Psoas muscle (tissue), 8 donors: ENCODE measurements around the gene DNMBP. TPM values are rescaled to one million over a fixed set of nuclear protein-coding genes. Genes with fewer than 3 reads are reported as not detected.
"Not testable (repeated sequence)": the region's sequence is repeated elsewhere in the genome, so short reads cannot be mapped to it uniquely, and the experiment has no call there.

Experiments
- ATAC-seq, 4 donors: fragments of 200-7000 bp; cut with Tn5 transposase; one replicate each; pipeline ENCODE4 v1.9.1; 2020; ENCODE audit warnings: moderate library complexity in 3 of 4, mild to moderate bottlenecking in 2 of 4
- DNase-seq, 2 donors: peaks; one replicate each; pipeline ENCODE4 v3.0.0-alpha.2; 2020
- H3K27ac ChIP-seq: fragments of 200-600 bp; one replicate; pipeline ENCODE4 v1.8.0; 2022
- H3K27me3 ChIP-seq, 3 donors: fragments of 200-600 bp in 1 of 3; one replicate each; pipeline versions ENCODE4 v1.6.1 to v1.8.0; 2013 to 2022; ENCODE audit warnings: low read length in 2 of 3, mild to moderate bottlenecking in 2 of 3, moderate library complexity in 1 of 3; ENCODE audit not compliant: insufficient read depth in 3 of 3
- H3K36me3 ChIP-seq, 2 donors: fragments of 200-600 bp in 1 of 2; one replicate each; pipeline versions ENCODE4 v1.6.1 to v1.8.0; 2013 to 2022; ENCODE audit warnings: low read depth in 1 of 2, mild to moderate bottlenecking in 1 of 2, moderate library complexity in 1 of 2; ENCODE audit not compliant: insufficient read depth in 1 of 2
- H3K4me1 ChIP-seq: fragments of 200-600 bp; one replicate; pipeline ENCODE4 v1.8.0; 2022
- H3K4me3 ChIP-seq: fragments of 200-600 bp; one replicate; pipeline ENCODE4 v1.8.0; 2022; ENCODE audit warnings: mild to moderate bottlenecking
- H3K9me3 ChIP-seq: fragments of 200-600 bp; one replicate; pipeline ENCODE4 v1.8.0; 2022
- CTCF ChIP-seq: fragments of 200-600 bp; IDR thresholded peaks from one replicate; pipeline ENCODE4 v1.8.0; 2022; ENCODE audit warnings: antibody characterized with exemption
- WGBS, 3 donors: extraction: QIAGEN DNeasy Blood & Tissue Kit; methylation state at CpG; one replicate each; pipeline versions ENCODE4 v1.1.6 to v1.1.7; 2013; 5-methylcytosine and 5-hydroxymethylcytosine counted together
- intact Hi-C, 2 donors: fragments of 100-400 bp; cut with DNase I; formaldehyde crosslinking; loops; one replicate each; pipeline versions ENCODE4 v1.11.0 to v1.14.2; 2022
- polyA plus RNA-seq, 3 donors: library from polyadenylated mRNA; stranded (reverse); fragments of 200-250 nt; gene quantifications; one replicate each; pipeline ENCODE4 v1.2.3, GENCODE V29; 2013
- total RNA-seq, 4 donors: library from RNA; stranded (reverse); fragmentation: NEBNext Ultra II Directional in 2 of 4; extraction: Animal tissue kit (Norgen Biotek cat#: 25700) in 2 of 4; gene quantifications; one replicate each; pipeline versions ENCODE4 v1.2.1 to v1.2.4, GENCODE V29; 2021 to 2023
- donor health status: healthy with polysubstance abuse.
- donor health status: DM: no; HTN: no; CAD: no; lungs with moderate emphysema.
- donor health status: Bipolar disorder and iron deficiency.
- donor health status: healthy.
- donor health status: DM: yes; HTN: yes; CAD: no.
- donor health status: DM: no; HTN: no; CAD: no.
- donor health status: DM: no; HTN: no; CAD: no.
- donor health status: DM: yes; HTN: yes; CAD: no.

The DNMBP gene
- total and polyA plus RNA-seq, 7 donors = 6.2 to 16.9 (median 11.0) TPM

- 74 to 92% (median 83%) methylated on average over 3 of the region's 3 CpGs for WGBS, 3 donors
- intact Hi-C loops = loop anchor here in 1 of 2 donors (10.0 kb wide), 1 partner anchor 171 kb away; no protein-coding TSS in a partner anchor
- Histone ChIP-seq H3K27ac (no peak overlapping the region), H3K27me3 (no peaks in the 10 kb centered on the region), H3K4me3 (no peak overlapping the region), H3K36me3 (peaks cover 0 to 24% of the 10 kb centered on the region in 2 donors), H3K4me1 (peaks cover 10% of the 10 kb centered on the region), H3K9me3 (no peaks in the 10 kb centered on the region)
- ATAC-seq = no peak
- TF ChIP-seq CTCF = no peak
- no peak for DNase-seq
These were observed 166.4 kb downstream of the DNMBP start for GRCh38 chr10:99843310-99843709.

GRCh38 chr10:99841746-99842145 is 168.0 kb downstream of the DNMBP start:
- H3K27me3 ChIP-seq = no peaks in the 10 kb centered on the region
- H3K4me1 ChIP-seq = peaks cover 9% of the 10 kb centered on the region
- ATAC-seq (no peak), DNase-seq (no peak)
- TF ChIP-seq CTCF = no peak
- H3K36me3 ChIP-seq = peaks cover 0 to 15% of the 10 kb centered on the region in 2 donors
- H3K4me3 ChIP-seq = no peak overlapping the region
- no peak overlapping the region for H3K27ac ChIP-seq
- 89 to 92% (median 90%) methylated on average over 7 of the region's 7 CpGs for WGBS, 3 donors
- no peaks in the 10 kb centered on the region for H3K9me3 ChIP-seq
- intact Hi-C loops = loop anchor here in 1 of 2 donors (10.0 kb wide), 1 partner anchor 173 kb away; no protein-coding TSS in a partner anchor

- not testable (repeated sequence) for DNase-seq, H3K9me3 ChIP-seq, H3K27me3 ChIP-seq, H3K4me3 ChIP-seq, H3K4me1 ChIP-seq, ATAC-seq, H3K27ac ChIP-seq
- 87 to 95% (median 89%) methylated on average over 2 of the region's 2 CpGs for WGBS, 3 donors
- H3K36me3 ChIP-seq = peaks cover 0 to 18% of the 10 kb centered on the region in 2 donors
- intact Hi-C loops = loop anchor here in 1 of 2 donors (10.0 kb wide), 1 partner anchor 174 kb away; no protein-coding TSS in a partner anchor
These were observed 168.9 kb downstream of the DNMBP start for GRCh38 chr10:99840859-99841258.

- intact Hi-C loops = no loop called here
- H3K27me3 ChIP-seq = no peaks in the 10 kb centered on the region
- H3K9me3 ChIP-seq = no peaks in the 10 kb centered on the region
- WGBS, 3 donors = 43 to 73% (median 47%) methylated on average over 2 of the region's 2 CpGs
- no peak overlapping the region for H3K4me3 ChIP-seq
- H3K27ac ChIP-seq = no peak overlapping the region
- peaks cover 0 to 46% of the 10 kb centered on the region in 2 donors for H3K36me3 ChIP-seq
- no peak for ATAC-seq
- no peaks in the 10 kb centered on the region for H3K4me1 ChIP-seq
- no peak for TF ChIP-seq CTCF
- no peak for DNase-seq
These were observed 173.0 kb downstream of the DNMBP start for GRCh38 chr10:99836711-99837110.

- no peak for TF ChIP-seq CTCF
- H3K27me3 ChIP-seq = no peaks in the 10 kb centered on the region
- ATAC-seq (no peak), DNase-seq (no peak)
- intact Hi-C loops = no loop called here
- WGBS, 3 donors = 86 to 90% (median 88%) methylated on average over 8 of the region's 8 CpGs
- no peak overlapping the region for H3K4me3 ChIP-seq
- no peaks in the 10 kb centered on the region for H3K4me1 ChIP-seq
- H3K9me3 ChIP-seq = no peaks in the 10 kb centered on the region
- H3K27ac ChIP-seq = no peak overlapping the region
- H3K36me3 ChIP-seq = peaks cover 0 to 54% of the 10 kb centered on the region in 2 donors
These were observed 173.8 kb downstream of the DNMBP start for GRCh38 chr10:99835947-99836346.
